Measurements from ENCODE around the gene RIT2. TPM values are rescaled to one million over a fixed set of nuclear protein-coding genes. Genes with fewer than 3 reads are reported as not detected.
A peak's percentile ranks its signal among the peaks of the same experiment; 100 is the strongest.

RIT2 gene
- total RNA-seq, 1 experiment from 2014 or later = 1.5 TPM

DNA sequence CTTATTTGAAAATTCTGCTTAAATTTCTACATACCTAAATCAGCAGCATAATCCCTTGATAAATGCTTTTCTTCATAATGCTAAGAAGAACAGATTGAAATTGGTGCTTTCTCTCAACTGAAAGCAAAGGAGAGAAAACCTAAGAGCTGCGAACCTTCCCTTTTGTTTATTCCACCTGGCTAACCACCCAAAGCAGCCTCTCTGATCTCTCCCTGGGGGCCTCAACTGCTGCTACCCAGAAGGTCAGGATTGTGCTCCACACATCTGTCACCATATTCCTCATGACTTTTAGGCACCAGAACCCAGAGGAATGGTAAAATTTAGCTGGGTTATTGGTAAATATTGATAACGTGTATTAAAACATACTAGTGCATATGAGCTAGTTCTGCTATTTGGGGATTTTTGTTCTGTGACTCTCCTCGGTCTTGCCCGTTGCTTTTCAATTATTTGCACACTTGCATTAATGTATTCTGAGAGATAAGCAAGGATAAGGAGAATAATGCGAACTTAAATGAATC lies 334.1 kb downstream of the RIT2 start (continued):
- no peak for TF ChIP-seq OVOL2 (CRISPR knock-in tag; IDR thresholded peaks at IDR 0.05; ENCODE audit: borderline replicate concordance)
- TF ChIP-seq, protein P1, sequence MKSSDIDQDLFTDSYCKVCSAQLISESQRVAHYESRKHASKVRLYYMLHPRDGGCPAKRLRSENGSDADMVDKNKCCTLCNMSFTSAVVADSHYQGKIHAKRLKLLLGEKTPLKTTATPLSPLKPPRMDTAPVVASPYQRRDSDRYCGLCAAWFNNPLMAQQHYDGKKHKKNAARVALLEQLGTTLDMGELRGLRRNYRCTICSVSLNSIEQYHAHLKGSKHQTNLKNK (CRISPR knock-in tag; IDR thresholded peaks at IDR 0.05) = no peak

DNA sequence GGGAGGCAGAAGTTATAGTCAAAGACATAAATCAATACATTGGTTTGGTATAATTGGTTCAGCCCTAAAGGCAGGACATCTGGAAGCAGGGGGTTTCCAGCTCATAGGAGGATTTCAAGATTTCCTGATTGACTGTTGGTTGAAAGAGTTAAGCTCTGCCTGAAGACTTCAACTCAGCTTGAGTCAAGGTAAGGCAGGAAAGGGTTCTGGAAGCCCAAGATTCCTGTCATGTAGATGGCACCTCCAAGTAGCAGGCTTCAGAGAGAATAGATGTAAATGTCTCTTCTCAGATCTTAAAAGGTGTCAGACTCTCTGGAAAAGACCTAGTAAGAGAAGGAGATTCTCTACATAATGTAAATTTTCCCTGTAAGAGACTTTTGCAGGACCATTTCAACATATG lies 335.3 kb downstream of the RIT2 start:
- Mint-ChIP-seq H3K9me3 (0 out of 2 replicates have a peak, but pooled peaks cover 4% of the 10 kb centered on the region), H3K27me3 (ENCODE audit: low read depth) (no peaks in the 10 kb centered on the region), H3K36me3 (no peaks in the 10 kb centered on the region), H3K27ac (no peak overlapping the region; the same call in 1 of the 2 replicates), H3K4me3 (no peak overlapping the region), H3K4me1 (peaks cover 47% of the 10 kb centered on the region)
- POLR2A ChIA-PET = no interaction called here
- DNase-seq (ENCODE audit: low spot score) (no peak), ATAC-seq (peak; percentile 38; the same call in 1 of the 2 replicates)
- no peak for TF ChIP-seq FOXP1 (CRISPR knock-in tag; IDR thresholded peaks at IDR 0.05; ENCODE audit: borderline replicate concordance)
- TF ChIP-seq JAZF1 (CRISPR knock-in tag; IDR thresholded peaks at IDR 0.05) = no peak
- TF ChIP-seq SMAD3 (CRISPR knock-in tag; IDR thresholded peaks at IDR 0.05; ENCODE audit: borderline replicate concordance) = no peak
- TF ChIP-seq CREB1 (CRISPR knock-in tag; IDR thresholded peaks at IDR 0.05) = no peak
- TF ChIP-seq, protein P2, sequence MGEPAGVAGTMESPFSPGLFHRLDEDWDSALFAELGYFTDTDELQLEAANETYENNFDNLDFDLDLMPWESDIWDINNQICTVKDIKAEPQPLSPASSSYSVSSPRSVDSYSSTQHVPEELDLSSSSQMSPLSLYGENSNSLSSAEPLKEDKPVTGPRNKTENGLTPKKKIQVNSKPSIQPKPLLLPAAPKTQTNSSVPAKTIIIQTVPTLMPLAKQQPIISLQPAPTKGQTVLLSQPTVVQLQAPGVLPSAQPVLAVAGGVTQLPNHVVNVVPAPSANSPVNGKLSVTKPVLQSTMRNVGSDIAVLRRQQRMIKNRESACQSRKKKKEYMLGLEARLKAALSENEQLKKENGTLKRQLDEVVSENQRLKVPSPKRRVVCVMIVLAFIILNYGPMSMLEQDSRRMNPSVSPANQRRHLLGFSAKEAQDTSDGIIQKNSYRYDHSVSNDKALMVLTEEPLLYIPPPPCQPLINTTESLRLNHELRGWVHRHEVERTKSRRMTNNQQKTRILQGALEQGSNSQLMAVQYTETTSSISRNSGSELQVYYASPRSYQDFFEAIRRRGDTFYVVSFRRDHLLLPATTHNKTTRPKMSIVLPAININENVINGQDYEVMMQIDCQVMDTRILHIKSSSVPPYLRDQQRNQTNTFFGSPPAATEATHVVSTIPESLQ (CRISPR knock-in tag; IDR thresholded peaks at IDR 0.05) = no peak
- TF ChIP-seq ZNF396 (CRISPR knock-in tag; IDR thresholded peaks at IDR 0.05; ENCODE audit: borderline replicate concordance) = no peak
- TF ChIP-seq ZNF121 (CRISPR knock-in tag; IDR thresholded peaks at IDR 0.05) = no peak
- no peak for TF ChIP-seq RELA (CRISPR knock-in tag; IDR thresholded peaks at IDR 0.05; ENCODE audit: borderline replicate concordance)
- no peak for TF ChIP-seq IRF2 (CRISPR knock-in tag; IDR thresholded peaks at IDR 0.05; ENCODE audit: borderline replicate concordance, low read depth)
- no peak for TF ChIP-seq GRHL2 (CRISPR knock-in tag; IDR thresholded peaks at IDR 0.05; ENCODE audit: insufficient replicate concordance, severe bottlenecking)
- no peak for TF ChIP-seq ZNF671 (CRISPR knock-in tag; IDR thresholded peaks at IDR 0.05)
- no peak for TF ChIP-seq ETV6 (CRISPR knock-in tag; IDR thresholded peaks at IDR 0.05)
- TF ChIP-seq ZNF263 (CRISPR knock-in tag; IDR thresholded peaks at IDR 0.05; ENCODE audit: low read depth) = no peak
- TF ChIP-seq, protein P3, sequence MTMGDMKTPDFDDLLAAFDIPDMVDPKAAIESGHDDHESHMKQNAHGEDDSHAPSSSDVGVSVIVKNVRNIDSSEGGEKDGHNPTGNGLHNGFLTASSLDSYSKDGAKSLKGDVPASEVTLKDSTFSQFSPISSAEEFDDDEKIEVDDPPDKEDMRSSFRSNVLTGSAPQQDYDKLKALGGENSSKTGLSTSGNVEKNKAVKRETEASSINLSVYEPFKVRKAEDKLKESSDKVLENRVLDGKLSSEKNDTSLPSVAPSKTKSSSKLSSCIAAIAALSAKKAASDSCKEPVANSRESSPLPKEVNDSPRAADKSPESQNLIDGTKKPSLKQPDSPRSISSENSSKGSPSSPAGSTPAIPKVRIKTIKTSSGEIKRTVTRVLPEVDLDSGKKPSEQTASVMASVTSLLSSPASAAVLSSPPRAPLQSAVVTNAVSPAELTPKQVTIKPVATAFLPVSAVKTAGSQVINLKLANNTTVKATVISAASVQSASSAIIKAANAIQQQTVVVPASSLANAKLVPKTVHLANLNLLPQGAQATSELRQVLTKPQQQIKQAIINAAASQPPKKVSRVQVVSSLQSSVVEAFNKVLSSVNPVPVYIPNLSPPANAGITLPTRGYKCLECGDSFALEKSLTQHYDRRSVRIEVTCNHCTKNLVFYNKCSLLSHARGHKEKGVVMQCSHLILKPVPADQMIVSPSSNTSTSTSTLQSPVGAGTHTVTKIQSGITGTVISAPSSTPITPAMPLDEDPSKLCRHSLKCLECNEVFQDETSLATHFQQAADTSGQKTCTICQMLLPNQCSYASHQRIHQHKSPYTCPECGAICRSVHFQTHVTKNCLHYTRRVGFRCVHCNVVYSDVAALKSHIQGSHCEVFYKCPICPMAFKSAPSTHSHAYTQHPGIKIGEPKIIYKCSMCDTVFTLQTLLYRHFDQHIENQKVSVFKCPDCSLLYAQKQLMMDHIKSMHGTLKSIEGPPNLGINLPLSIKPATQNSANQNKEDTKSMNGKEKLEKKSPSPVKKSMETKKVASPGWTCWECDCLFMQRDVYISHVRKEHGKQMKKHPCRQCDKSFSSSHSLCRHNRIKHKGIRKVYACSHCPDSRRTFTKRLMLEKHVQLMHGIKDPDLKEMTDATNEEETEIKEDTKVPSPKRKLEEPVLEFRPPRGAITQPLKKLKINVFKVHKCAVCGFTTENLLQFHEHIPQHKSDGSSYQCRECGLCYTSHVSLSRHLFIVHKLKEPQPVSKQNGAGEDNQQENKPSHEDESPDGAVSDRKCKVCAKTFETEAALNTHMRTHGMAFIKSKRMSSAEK (CRISPR knock-in tag; IDR thresholded peaks at IDR 0.05; ENCODE audit: borderline replicate concordance) = no peak
- TF ChIP-seq, protein P4, sequence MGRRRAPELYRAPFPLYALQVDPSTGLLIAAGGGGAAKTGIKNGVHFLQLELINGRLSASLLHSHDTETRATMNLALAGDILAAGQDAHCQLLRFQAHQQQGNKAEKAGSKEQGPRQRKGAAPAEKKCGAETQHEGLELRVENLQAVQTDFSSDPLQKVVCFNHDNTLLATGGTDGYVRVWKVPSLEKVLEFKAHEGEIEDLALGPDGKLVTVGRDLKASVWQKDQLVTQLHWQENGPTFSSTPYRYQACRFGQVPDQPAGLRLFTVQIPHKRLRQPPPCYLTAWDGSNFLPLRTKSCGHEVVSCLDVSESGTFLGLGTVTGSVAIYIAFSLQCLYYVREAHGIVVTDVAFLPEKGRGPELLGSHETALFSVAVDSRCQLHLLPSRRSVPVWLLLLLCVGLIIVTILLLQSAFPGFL (CRISPR knock-in tag; IDR thresholded peaks at IDR 0.05; ENCODE audit: borderline replicate concordance) = no peak
- TF ChIP-seq ESRRA (CRISPR knock-in tag; IDR thresholded peaks at IDR 0.05; ENCODE audit: borderline replicate concordance) = no peak
- TF ChIP-seq, protein P5, sequence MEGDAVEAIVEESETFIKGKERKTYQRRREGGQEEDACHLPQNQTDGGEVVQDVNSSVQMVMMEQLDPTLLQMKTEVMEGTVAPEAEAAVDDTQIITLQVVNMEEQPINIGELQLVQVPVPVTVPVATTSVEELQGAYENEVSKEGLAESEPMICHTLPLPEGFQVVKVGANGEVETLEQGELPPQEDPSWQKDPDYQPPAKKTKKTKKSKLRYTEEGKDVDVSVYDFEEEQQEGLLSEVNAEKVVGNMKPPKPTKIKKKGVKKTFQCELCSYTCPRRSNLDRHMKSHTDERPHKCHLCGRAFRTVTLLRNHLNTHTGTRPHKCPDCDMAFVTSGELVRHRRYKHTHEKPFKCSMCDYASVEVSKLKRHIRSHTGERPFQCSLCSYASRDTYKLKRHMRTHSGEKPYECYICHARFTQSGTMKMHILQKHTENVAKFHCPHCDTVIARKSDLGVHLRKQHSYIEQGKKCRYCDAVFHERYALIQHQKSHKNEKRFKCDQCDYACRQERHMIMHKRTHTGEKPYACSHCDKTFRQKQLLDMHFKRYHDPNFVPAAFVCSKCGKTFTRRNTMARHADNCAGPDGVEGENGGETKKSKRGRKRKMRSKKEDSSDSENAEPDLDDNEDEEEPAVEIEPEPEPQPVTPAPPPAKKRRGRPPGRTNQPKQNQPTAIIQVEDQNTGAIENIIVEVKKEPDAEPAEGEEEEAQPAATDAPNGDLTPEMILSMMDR (IDR thresholded peaks at IDR 0.05) = no peak
- TF ChIP-seq ZNF423 (CRISPR knock-in tag; IDR thresholded peaks at IDR 0.05) = no peak
- TF ChIP-seq ELF4 (CRISPR knock-in tag; IDR thresholded peaks at IDR 0.05; ENCODE audit: low read depth) = no peak
- TF ChIP-seq, protein P6, sequence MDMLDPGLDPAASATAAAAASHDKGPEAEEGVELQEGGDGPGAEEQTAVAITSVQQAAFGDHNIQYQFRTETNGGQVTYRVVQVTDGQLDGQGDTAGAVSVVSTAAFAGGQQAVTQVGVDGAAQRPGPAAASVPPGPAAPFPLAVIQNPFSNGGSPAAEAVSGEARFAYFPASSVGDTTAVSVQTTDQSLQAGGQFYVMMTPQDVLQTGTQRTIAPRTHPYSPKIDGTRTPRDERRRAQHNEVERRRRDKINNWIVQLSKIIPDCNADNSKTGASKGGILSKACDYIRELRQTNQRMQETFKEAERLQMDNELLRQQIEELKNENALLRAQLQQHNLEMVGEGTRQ (CRISPR knock-in tag; IDR thresholded peaks at IDR 0.05) = no peak
- CTCF ChIA-PET = interaction anchor here (1.9 kb wide), 1 partner anchor 184 kb away, joined by 7 read pairs; no protein-coding TSS in a partner anchor

Measured in WTC11 (cell line).